ENCODE results near the gene SVEP1.
"Not testable (repeated sequence)": the region's sequence is repeated elsewhere in the genome, so short reads cannot be mapped to it uniquely, and the experiment has no call there.

Gene SVEP1

GRCh38 chr9:110579034-110579861 is at the start of gene SVEP1:
Gene SVEP1 (minus strand): TSS chr9:110579741. CDS start chr9:110579543, 198 bp downstream.
- DNase-seq (ENCODE audit: low read depth in 2 of 2) = no peak

GRCh38 chr9:110626101-110626829 is 46.7 kb upstream of the SVEP1 start:
- no peak for DNase-seq (ENCODE audit: low read depth in 2 of 2)

GRCh38 chr9:110623462-110624025 is 44.0 kb upstream of the SVEP1 start:
- DNase-seq (ENCODE audit: low read depth in 2 of 2) = no peak

- DNase-seq (ENCODE audit: low read depth in 2 of 2) = no peak
Measured at GRCh38 chr9:110622368-110622767, 42.8 kb upstream of the SVEP1 start.

GRCh38 chr9:110620726-110621125 is 41.2 kb upstream of the SVEP1 start:
- DNase-seq (ENCODE audit: low read depth in 2 of 2) = no peak

GRCh38 chr9:110619831-110620230 is 40.3 kb upstream of the SVEP1 start:
- no peak for DNase-seq (ENCODE audit: low read depth in 2 of 2)

- DNase-seq (ENCODE audit: low read depth in 2 of 2) = no peak
Measured at GRCh38 chr9:110615498-110615897, 36.0 kb upstream of the SVEP1 start.

GRCh38 chr9:110614576-110614975 is 35.0 kb upstream of the SVEP1 start:
- DNase-seq (ENCODE audit: low read depth in 2 of 2) = not testable (repeated sequence)

GRCh38 chr9:110606179-110606790 is 26.7 kb upstream of the SVEP1 start:
- DNase-seq (ENCODE audit: low read depth in 2 of 2) = no peak

- no peak for DNase-seq (ENCODE audit: low read depth in 2 of 2)
Measured at GRCh38 chr9:110605565-110605964, 26.0 kb upstream of the SVEP1 start.

GRCh38 chr9:110604171-110604601 is 24.6 kb upstream of the SVEP1 start:
- no peak for DNase-seq (ENCODE audit: low read depth in 2 of 2)

GRCh38 chr9:110602281-110602680 is 22.7 kb upstream of the SVEP1 start:
- no peak for DNase-seq (ENCODE audit: low read depth in 2 of 2)

- no peak for DNase-seq (ENCODE audit: low read depth in 2 of 2)
Measured at GRCh38 chr9:110601098-110601497, 21.6 kb upstream of the SVEP1 start.

GRCh38 chr9:110599468-110599867 is 19.9 kb upstream of the SVEP1 start:
- no peak for DNase-seq (ENCODE audit: low read depth in 2 of 2)

- DNase-seq (ENCODE audit: low read depth in 2 of 2) = no peak
Measured at GRCh38 chr9:110592044-110592830, 12.7 kb upstream of the SVEP1 start.

- no peak for DNase-seq (ENCODE audit: low read depth in 2 of 2)
Measured at GRCh38 chr9:110591526-110591925, 12.0 kb upstream of the SVEP1 start.

GRCh38 chr9:110590816-110591215 is 11.3 kb upstream of the SVEP1 start:
- DNase-seq (ENCODE audit: low read depth in 2 of 2) = no peak

GRCh38 chr9:110588296-110588695 is 8.8 kb upstream of the SVEP1 start:
- no peak for DNase-seq (ENCODE audit: low read depth in 2 of 2)

- DNase-seq (ENCODE audit: low read depth in 2 of 2) = no peak
Measured at GRCh38 chr9:110583237-110583636, 3.7 kb upstream of the SVEP1 start.

GRCh38 chr9:110582156-110582555 is 2.6 kb upstream of the SVEP1 start:
- no peak for DNase-seq (ENCODE audit: low read depth in 2 of 2)

GRCh38 chr9:110580850-110581249 is 1.3 kb upstream of the SVEP1 start:
- no peak for DNase-seq (ENCODE audit: low read depth in 2 of 2)

GRCh38 chr9:110579862-110580219 is 300 bp upstream of the SVEP1 start:
- no peak for DNase-seq (ENCODE audit: low read depth in 2 of 2)
